CD4-positive, alpha-beta T cell treated with Interferon alpha-2 for 1 hour (primary cell): ENCODE results near the gene NOP14.

Source experiments
- DNase-seq, 2 donors: peaks; one replicate each; pipeline ENCODE4 v3.0.0-alpha.2; 2020 to 2022

The NOP14 gene

DNA sequence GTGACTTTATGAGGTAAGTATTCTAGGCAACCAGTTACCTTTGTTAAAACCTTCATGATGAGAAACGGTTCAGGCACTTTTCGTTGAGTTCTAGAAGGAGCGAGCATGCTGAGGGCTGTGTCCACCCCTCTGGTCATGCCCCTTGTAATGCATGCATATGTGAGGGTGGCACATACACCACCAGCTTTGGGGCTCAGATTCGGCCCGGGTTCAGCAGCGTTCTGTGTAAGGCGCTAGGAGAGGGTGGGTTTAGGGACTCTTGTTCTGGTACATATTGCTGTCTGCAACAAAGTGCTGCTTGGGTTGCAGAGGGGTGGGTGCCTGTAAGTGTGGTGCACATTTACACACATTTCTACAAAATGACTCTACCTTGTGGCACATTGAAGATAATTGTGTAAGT is 54.5 kb downstream of the NOP14 start:
- DNase-seq, result no peak

DNA sequence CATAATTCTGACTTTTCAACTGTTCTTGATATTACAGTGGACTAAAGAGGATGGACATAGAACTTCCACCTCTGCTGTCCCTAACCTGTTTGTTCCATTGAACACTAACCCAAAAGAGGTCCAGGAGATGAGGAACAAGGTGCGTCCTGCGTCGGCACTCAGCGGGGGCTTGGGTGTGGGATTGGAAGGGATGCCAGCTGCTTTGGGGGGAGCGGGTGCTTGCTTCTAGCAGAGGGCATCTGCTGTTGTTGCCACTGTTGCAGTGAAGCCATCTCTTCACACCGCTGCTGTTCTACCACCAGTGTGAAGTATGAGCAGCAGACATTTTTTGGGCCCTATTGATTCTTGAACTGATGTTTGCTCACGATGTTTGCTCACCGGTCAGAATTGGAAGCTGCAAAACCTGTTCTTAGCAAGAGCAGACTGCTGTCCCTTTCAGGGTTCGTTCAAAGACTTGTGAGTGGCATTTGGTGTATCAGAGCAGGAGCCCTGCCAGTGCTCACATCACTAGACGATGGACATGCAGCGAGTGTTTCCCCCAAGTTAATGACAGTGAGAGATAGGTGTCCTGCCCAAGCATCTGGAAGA is 55.4 kb downstream of the NOP14 start:
- DNase-seq, result no peak

DNA sequence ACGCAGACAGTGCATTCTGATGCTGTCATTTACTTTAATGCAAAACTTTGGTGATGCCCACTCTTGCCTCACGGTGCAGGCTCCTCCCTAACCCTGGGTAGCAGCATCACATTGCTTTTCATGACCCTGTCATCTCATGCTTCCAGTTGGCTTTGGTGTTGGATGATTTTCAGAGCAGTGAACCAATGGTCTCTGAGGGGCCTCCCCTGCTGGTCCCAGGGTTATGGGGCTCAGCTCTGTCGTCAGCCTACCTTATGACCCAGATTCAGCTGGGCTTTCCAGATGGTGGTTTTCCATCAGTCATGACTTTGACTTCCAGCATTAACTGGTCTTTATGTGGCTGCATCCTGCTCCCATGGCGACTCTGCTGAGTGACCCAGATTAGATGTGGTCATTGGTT is 56.0 kb downstream of the NOP14 start:
- DNase-seq, result no peak

DNA sequence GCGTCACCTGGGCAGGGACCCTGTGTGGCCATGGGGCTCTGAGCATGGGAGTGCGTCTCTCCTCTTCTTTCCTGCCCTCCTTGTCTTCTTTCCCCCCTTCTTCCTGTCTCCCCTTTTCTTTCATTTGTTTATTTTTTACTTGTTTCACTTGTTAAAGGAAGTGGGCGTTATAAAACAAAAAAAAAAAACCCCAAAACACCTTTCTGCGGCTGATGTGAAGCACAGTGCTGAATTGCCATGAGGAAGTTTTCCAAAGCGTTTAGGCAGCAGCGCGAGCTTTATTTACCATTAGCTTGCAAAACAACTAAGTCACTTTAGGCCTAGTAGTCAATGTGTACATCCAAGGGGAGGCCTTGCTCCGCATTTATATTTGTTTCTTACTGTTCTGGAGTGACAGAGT is 57.0 kb downstream of the NOP14 start:
- no peak for DNase-seq

DNA sequence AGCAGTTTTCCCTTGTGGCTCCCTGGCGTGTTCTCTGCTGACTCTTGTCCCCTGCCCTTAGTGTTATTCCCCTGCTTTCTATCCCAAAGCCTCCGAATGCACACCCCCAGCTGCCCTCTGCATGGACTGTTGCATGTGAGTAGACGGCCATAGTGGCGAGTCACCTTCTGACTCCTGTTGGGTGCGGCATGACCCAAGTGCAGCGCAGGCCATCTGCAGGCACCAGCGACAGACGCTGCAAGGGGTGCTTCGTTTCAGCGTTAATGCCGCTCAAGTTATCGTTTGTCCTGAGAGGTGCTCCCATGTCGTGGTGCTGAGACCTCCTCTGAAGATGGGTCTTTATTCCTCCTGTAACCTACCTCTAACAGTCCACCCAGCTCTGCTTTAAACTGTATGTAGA is 57.7 kb downstream of the NOP14 start:
- no peak for DNase-seq

DNA sequence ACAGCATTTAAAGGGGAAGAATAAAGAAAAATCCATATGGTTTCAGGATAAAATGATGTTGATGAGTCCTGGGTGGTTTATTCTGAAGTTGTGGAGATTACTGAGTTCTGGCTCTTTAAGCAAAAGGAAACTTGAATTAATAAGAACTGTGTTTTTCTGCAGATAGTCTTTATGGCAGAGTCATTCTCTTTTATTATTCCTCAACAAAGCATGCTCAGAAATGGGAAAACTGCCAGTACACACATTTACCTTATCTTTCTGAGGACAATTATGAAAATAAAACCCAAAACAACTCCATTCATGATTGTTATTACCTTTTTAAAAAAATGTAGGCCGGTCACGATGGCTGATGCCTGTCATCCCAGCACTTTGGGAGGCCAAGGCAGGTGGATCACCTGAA is 61.1 kb downstream of the NOP14 start:
- DNase-seq, result no peak

DNA sequence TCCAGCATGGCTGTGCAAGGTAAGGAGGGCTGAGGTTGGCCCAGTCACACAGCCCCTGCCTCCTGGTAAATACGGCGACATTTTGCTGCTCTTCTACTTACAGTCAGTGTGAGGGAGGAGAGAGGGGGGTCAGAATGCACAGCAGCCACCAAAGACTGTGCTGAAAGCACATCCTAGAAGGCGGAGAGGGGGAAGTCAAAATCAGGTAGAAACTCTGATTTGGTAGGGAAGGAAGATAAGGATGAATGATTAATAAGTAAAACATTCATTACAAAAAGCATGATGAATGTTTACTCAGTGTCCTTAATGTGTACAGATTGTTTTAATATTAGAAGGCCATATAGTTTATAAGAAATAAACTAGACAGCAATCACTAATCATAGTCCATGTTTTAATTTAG is 62.0 kb downstream of the NOP14 start:
- no peak for DNase-seq

DNA sequence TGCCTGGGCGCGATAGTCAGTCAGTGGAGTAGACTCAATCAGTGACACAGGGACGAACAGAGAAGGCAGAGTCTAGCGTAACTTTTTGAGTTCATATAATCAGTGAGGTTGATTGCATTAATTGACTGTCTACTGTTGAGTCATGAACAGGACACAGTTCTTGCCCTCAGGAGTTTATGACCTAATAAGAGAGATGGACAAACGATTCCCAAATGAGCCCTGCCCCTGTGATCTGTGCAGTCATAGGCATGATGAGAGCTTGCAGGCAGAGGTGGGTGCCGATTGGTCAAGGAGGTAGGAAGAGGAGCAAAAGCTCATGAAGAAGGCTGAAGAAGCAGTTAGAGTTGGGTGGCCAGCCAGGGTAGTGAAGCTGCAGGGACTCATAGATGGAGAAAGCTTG is 62.5 kb downstream of the NOP14 start:
- DNase-seq, result no peak

DNA sequence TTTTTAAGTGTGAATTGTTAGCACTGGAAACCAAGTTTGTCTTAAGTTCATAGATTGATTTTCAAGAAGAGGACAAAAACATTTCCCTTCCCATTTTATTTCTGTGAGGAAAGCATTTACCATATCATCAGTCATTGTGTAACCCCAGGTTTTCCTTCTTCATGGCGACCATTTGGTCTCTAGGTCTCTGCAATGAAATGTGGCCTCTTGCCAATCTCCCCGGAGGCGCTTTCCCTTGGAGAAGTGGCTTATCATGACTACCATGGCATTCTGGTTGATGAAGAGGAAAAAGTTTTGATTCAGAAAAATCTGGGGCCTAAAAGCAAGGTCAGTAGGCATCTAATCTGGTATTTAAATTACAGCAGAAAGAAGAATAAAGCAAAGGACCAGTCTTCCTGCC is 65.2 kb downstream of the NOP14 start:
- no peak for DNase-seq

DNA sequence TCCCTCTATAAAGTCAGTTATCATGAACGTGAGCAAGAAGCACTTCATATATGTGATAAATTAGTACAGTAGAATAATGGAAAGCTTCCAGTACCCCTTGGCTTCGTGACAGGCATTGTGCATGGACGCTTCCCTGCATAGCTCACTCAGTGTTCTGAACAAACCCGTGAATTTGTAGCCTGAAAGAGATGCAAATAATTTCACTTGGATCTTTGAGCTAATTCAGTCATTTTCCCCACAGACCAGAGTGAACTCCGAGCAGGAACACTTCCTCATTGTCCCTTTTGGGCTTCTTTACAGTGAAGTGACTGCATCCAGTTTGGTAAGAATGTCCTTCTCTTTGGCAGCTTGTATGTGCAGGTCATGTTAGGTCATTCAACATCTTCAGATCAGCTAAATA is 69.4 kb downstream of the NOP14 start:
- DNase-seq, result no peak

DNA sequence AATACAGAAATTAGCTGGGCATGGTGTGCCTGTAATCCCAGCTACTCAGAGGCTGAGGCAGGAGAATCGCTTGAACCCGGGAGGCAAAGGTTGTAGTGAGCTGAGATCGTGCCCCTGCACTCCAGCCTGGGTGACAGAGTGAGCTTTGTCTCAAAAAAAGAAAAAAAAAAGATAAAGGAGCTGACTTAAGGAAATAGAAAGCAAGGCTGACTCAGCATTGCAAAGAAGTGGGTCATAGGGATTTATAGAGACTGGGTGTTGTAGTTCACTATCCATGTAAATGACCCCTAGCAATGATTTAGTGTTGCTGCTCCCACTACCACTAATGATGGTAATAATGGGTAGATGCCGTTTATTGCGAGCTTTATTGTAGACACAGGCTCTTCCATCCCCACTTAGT is 71.9 kb downstream of the NOP14 start:
- no peak for DNase-seq

DNA sequence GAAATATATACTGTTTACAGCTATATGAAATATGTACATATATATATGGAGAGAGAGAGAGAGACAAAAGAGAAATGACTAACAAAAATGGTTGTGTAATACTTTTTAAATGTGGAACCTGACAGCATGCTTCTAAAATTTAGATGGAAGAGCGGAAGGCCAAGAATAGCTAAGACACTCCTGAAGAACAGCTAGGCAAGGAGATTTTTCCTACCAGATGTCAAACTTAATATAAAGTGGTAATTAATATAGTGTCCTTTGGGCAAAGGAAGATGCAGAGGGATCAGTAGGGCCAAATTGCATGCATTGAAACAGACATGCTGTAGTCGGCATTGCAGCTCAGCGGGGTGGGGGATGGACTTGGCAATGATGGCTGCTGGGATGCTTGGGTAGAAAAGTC is 74.3 kb downstream of the NOP14 start:
- no peak for DNase-seq
